CD4-positive, CD25-positive, alpha-beta regulatory T cell (primary cell): ENCODE measurements around the gene MEIOB. TPM values are rescaled to one million over a fixed set of nuclear protein-coding genes. Genes with fewer than 3 reads are reported as not detected.
"Not testable (repeated sequence)": the region's sequence is repeated elsewhere in the genome, so short reads cannot be mapped to it uniquely, and the experiment has no call there.

Source experiments
- ATAC-seq, 2 donors: fragments of 150-1000 bp; cut with Tn5 transposase; one replicate each; pipeline ENCODE4 v1.10.0; 2021; ENCODE audit warnings: low read depth in 2 of 2, moderate number of reproducible peaks in 2 of 2, moderate library complexity in 1 of 2
- DNase-seq, 3 donors: peaks; one replicate each; pipeline versions ENCODE4 v3.0.0 to v3.0.0-alpha.2; 2012 to 2022; ENCODE audit warnings: mixed read lengths in 1 of 3
- H3K27ac ChIP-seq: one replicate; pipeline ENCODE4 v1.7.0; 2013; ENCODE audit warnings: mild to moderate bottlenecking, low read length; ENCODE audit not compliant: insufficient read depth, poor library complexity, severe bottlenecking
- H3K27me3 ChIP-seq: one replicate; pipeline ENCODE4 v1.7.0; 2013; ENCODE audit warnings: low read length; ENCODE audit not compliant: control insufficient read depth, insufficient read depth
- H3K36me3 ChIP-seq: one replicate; pipeline ENCODE4 v1.7.0; 2013; ENCODE audit warnings: mild to moderate bottlenecking, low read length, moderate library complexity; ENCODE audit not compliant: control insufficient read depth, insufficient read depth
- H3K4me1 ChIP-seq: 2 replicates; pipeline ENCODE4 v1.7.0; 2013; ENCODE audit warnings: mild to moderate bottlenecking, low read length; ENCODE audit not compliant: insufficient read depth, control insufficient read depth, poor library complexity, severe bottlenecking
- H3K4me3 ChIP-seq: one replicate; pipeline ENCODE4 v1.7.0; 2013; ENCODE audit warnings: low read depth, mild to moderate bottlenecking, low read length, moderate library complexity
- H3K9me3 ChIP-seq, 2 experiments: 1 replicate in 1 of 2; 2 replicates in 1 of 2; pipeline ENCODE4 v1.7.0; 2013; ENCODE audit warnings: low read length in 2 of 2, mild to moderate bottlenecking in 1 of 2, moderate library complexity in 1 of 2; ENCODE audit not compliant: control insufficient read depth in 2 of 2
- H3K27ac Mint-ChIP-seq, 3 donors: one replicate each; pipeline ENCODE4 v1.8.0; 2020 to 2022; ENCODE audit warnings: mild to moderate bottlenecking in 3 of 3, mixed read lengths in 3 of 3, moderate library complexity in 2 of 3
- H3K27me3 Mint-ChIP-seq: one replicate; pipeline ENCODE4 v1.8.0; 2022; ENCODE audit warnings: mild to moderate bottlenecking, mixed read lengths
- H3K36me3 Mint-ChIP-seq: one replicate; pipeline ENCODE4 v1.8.0; 2020; ENCODE audit warnings: mixed read lengths
- H3K4me1 Mint-ChIP-seq, 4 donors: one replicate each; pipeline ENCODE4 v1.8.0; 2020 to 2022; ENCODE audit warnings: mixed read lengths in 4 of 4, mild to moderate bottlenecking in 1 of 4
- H3K4me3 Mint-ChIP-seq, 4 donors: one replicate each; pipeline ENCODE4 v1.8.0; 2020 to 2022; ENCODE audit warnings: mild to moderate bottlenecking in 4 of 4, mixed read lengths in 4 of 4, moderate library complexity in 3 of 4
- H3K9me3 Mint-ChIP-seq, 7 donors: one replicate each; pipeline ENCODE4 v1.8.0; 2020 to 2022; ENCODE audit warnings: mixed read lengths in 7 of 7, mild to moderate bottlenecking in 3 of 7, moderate library complexity in 2 of 7
- polyA plus RNA-seq, 4 donors: library from polyadenylated mRNA; unstranded; fragments of 300-500 nt; fragmentation: Illumina TruSeq; gene quantifications; one replicate each; pipeline ENCODE4 v1.2.3, GENCODE V29; 2021
- total RNA-seq: library from RNA; stranded (reverse); gene quantifications from one replicate; pipeline ENCODE4 v1.2.3, GENCODE V29; 2022

MEIOB gene, protein sequence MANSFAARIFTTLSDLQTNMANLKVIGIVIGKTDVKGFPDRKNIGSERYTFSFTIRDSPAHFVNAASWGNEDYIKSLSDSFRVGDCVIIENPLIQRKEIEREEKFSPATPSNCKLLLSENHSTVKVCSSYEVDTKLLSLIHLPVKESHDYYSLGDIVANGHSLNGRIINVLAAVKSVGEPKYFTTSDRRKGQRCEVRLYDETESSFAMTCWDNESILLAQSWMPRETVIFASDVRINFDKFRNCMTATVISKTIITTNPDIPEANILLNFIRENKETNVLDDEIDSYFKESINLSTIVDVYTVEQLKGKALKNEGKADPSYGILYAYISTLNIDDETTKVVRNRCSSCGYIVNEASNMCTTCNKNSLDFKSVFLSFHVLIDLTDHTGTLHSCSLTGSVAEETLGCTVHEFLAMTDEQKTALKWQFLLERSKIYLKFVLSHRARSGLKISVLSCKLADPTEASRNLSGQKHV
- total RNA-seq (not detected), polyA plus RNA-seq (not detected)

DNA sequence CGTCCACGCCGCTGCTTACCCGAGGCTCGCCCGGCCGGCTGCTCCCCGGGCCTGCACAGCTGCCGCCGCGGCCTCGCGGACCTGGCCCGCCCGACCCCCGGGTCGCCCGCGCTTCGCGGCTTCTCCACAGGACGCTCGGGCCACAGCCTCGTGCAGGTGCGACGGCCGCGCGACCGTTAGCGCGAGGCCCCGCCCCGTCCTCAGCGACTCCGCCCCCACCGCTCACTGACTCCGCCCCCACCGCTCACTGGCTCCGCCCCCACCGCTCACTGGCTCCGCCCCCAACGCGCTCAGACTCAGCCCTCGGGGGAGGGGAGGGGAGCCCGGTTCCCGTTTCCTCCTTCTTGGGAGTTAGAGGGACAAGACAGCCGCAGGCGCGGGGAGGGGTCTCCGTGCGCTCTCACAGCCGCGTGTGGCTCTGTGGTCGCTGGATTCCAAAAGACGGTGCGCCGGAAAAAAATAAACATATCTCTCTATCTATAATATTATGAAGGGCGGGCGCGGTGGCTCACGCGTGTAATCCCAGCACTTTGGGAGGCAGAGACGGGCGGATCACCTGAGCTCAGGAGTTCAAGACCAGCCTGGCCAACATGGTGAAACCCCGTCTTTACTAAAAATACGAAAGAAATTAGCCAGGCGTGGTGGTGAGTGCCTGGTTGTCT lies at the start of gene MEIOB:
Gene MEIOB (minus strand): TSS at position 191 of the 662 bp plus-strand sequence. CDS start 3,989 bp downstream, outside the sequence.
- no peaks in the 10 kb centered on the region for H3K9me3 ChIP-seq
- Mint-ChIP-seq H3K4me3 (peak within 1 kb of the TSS in 1 of 4 donors; percentile 64), H3K9me3 (peaks cover 0 to 3% (median 0%) of the 10 kb centered on the region in 7 donors), H3K27ac (no peak within 1 kb of the TSS), H3K27me3 (peaks cover 33% of the 10 kb centered on the region), H3K36me3 (no peaks in the 10 kb centered on the region), H3K4me1 (peaks cover 0 to 5% (median 0%) of the 10 kb centered on the region in 4 donors)
- peak in 1 of 3 donors; percentile 5 for DNase-seq
- ATAC-seq, result no peak
- no peak within 1 kb of the TSS for H3K4me3 ChIP-seq
- no peaks in the 10 kb centered on the region for H3K4me1 ChIP-seq
- peaks cover under 1% of the 10 kb centered on the region for H3K27me3 ChIP-seq
- H3K36me3 ChIP-seq, result no peaks in the 10 kb centered on the region
- no peak within 1 kb of the TSS for H3K27ac ChIP-seq

DNA sequence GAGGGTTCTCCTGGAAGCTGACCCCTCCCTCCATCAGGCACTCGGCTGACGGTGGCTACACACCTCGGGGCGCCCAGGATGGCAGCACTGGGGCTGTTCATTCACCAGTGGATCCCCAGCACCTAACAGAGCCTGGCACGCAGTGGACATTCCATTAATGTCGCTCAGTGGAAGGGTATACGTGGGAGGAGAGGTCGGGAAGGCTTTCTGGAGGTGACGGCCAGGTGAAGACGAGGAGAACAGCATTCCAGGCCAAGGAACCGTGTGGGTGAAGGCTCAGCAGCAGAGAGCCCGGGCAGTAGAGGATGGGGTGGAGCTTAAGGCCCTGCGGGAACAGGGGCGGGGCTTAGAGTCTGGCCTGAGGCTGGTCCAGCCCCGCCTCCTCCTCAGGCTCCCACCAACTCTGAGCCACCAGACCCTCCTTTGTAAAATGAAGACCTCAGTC lies 48.8 kb upstream of the MEIOB start:
- Mint-ChIP-seq H3K9me3 (peaks cover 0 to 2% (median 0%) of the 10 kb centered on the region in 7 donors), H3K4me1 (peaks cover 0 to 8% (median 3%) of the 10 kb centered on the region in 4 donors), H3K4me3 (no peak overlapping the region), H3K27me3 (peaks cover 46% of the 10 kb centered on the region), H3K36me3 (no peaks in the 10 kb centered on the region), H3K27ac (peak overlapping the region in 1 of 3 donors; percentile 9)
- peaks cover 5% of the 10 kb centered on the region for H3K4me1 ChIP-seq
- no peaks in the 10 kb centered on the region for H3K9me3 ChIP-seq
- peaks cover 5% of the 10 kb centered on the region for H3K27me3 ChIP-seq
- H3K4me3 ChIP-seq, result no peak overlapping the region
- H3K27ac ChIP-seq, result no peak overlapping the region
- H3K36me3 ChIP-seq, result no peaks in the 10 kb centered on the region
- DNase-seq (peak in 1 of 3 donors; percentile 23), ATAC-seq (peak in 1 of 2 donors; percentile 24)

GRCh38 chr16:1920122-1920521 lies 48.2 kb upstream of the MEIOB start:
- H3K4me1 Mint-ChIP-seq, H3K4me3 Mint-ChIP-seq, H3K4me1 ChIP-seq, DNase-seq, H3K36me3 Mint-ChIP-seq, ATAC-seq, H3K9me3 ChIP-seq, H3K9me3 Mint-ChIP-seq, H3K27me3 ChIP-seq, H3K27ac ChIP-seq, H3K36me3 ChIP-seq, H3K27ac Mint-ChIP-seq, H3K4me3 ChIP-seq: not testable (repeated sequence)
- peaks cover 52% of the 10 kb centered on the region for H3K27me3 Mint-ChIP-seq

DNA sequence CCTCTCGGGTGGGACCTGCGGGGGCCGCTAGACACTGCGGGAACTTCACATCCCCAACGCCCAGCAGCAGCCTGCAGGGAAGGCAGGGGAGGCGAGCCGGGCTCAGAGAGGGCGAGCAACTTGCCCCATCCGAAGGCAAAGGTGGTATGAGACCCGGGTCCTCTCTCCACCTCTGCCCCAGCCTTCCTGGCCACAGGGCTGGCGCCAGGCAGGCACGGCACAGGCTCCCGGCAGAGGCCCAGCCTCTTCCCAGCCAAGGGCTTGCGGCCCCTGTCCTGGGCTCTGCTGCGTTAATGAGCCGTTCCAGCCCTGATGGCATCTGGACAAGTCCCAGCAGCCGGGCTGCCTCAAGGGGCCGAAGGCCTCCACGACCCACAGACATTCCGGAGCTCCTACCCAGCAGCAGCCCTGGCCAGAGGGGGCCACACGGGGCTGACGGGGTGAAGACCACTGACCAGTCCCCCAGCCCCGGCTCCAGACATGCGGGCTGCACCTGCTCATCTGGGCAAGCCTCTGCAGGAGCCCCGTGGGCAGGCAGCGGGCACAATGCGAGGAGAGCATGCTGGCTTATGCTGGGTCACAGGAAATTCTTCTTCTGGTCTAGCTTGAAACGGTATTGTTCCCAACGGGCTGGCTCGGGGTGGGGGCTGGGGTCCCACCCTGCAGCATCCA lies 47.5 kb upstream of the MEIOB start:
- no peaks in the 10 kb centered on the region for H3K36me3 ChIP-seq
- no peak overlapping the region for H3K27ac ChIP-seq
- Mint-ChIP-seq H3K27ac (no peak overlapping the region), H3K4me1 (peaks cover 0 to 8% (median 3%) of the 10 kb centered on the region in 4 donors), H3K4me3 (no peak overlapping the region), H3K36me3 (no peaks in the 10 kb centered on the region), H3K9me3 (peaks cover 0 to 2% (median 0%) of the 10 kb centered on the region in 7 donors), H3K27me3 (peaks cover 54% of the 10 kb centered on the region)
- no peak overlapping the region for H3K4me3 ChIP-seq
- H3K4me1 ChIP-seq, result peaks cover 5% of the 10 kb centered on the region
- ATAC-seq, result no peak
- no peak for DNase-seq
- no peaks in the 10 kb centered on the region for H3K9me3 ChIP-seq
- H3K27me3 ChIP-seq, result peaks cover 5% of the 10 kb centered on the region

- Mint-ChIP-seq H3K27me3 (peaks cover 55% of the 10 kb centered on the region), H3K9me3 (peaks cover 0 to 3% (median 0%) of the 10 kb centered on the region in 7 donors), H3K4me3 (no peak within 1 kb of the TSS), H3K36me3 (no peaks in the 10 kb centered on the region), H3K4me1 (peaks cover 0 to 8% (median 3%) of the 10 kb centered on the region in 4 donors), H3K27ac (no peak within 1 kb of the TSS)
- no peak within 1 kb of the TSS for H3K27ac ChIP-seq
- no peak for ATAC-seq
- H3K27me3 ChIP-seq, result peaks cover 5% of the 10 kb centered on the region
- no peaks in the 10 kb centered on the region for H3K9me3 ChIP-seq
- no peaks in the 10 kb centered on the region for H3K36me3 ChIP-seq
- DNase-seq, result no peak
- peaks cover 3% of the 10 kb centered on the region for H3K4me1 ChIP-seq
- H3K4me3 ChIP-seq, result no peak within 1 kb of the TSS
Measured at GRCh38 chr16:1918351-1919326, 46.7 kb upstream of the MEIOB start, which contains the start of gene HS3ST6. HS3ST6 (minus strand) TSS chr16:1918415; CDS start chr16:1918323, 92 bp downstream.

GRCh38 chr16:1917665-1918350 lies 45.8 kb upstream of the MEIOB start:
- Histone ChIP-seq H3K36me3 (no peaks in the 10 kb centered on the region), H3K4me1 (no peaks in the 10 kb centered on the region), H3K4me3 (no peak overlapping the region), H3K9me3 (no peaks in the 10 kb centered on the region), H3K27me3 (peaks cover 5% of the 10 kb centered on the region), H3K27ac (no peak overlapping the region)
- H3K4me3 Mint-ChIP-seq, result no peak overlapping the region
- peaks cover 0 to 3% (median 0%) of the 10 kb centered on the region in 7 donors for H3K9me3 Mint-ChIP-seq
- H3K4me1 Mint-ChIP-seq, result peaks cover 0 to 8% (median 3%) of the 10 kb centered on the region in 4 donors
- DNase-seq, result no peak
- no peaks in the 10 kb centered on the region for H3K36me3 Mint-ChIP-seq
- no peak overlapping the region for H3K27ac Mint-ChIP-seq
- peaks cover 56% of the 10 kb centered on the region for H3K27me3 Mint-ChIP-seq
- ATAC-seq, result no peak
